ENCODE measurements around the gene PLEKHG7.
A peak's percentile ranks its signal among the peaks of the same experiment; 100 is the strongest.
"Not testable (repeated sequence)": the region's sequence is repeated elsewhere in the genome, so short reads cannot be mapped to it uniquely, and the experiment has no call there.

PLEKHG7 gene

GRCh38 chr12:92702754-92703679 lies at the start of gene PLEKHG7:
PLEKHG7 (plus strand) TSS chr12:92702989; CDS start chr12:92706632, 3,643 bp downstream.
- peaks cover 1% of the 10 kb centered on the region; the same call in 1 of the 2 replicates for H3K9me3 ChIP-seq (ENCODE audit: insufficient read depth, low read length)
- peak within 1 kb of the TSS; percentile 95 for H3K27ac ChIP-seq (ENCODE audit: low read length)
- H3K27me3 ChIP-seq (ENCODE audit: low read depth, low read length), result no peaks in the 10 kb centered on the region
- H3K4me2 ChIP-seq (ENCODE audit: low read length), result peak within 1 kb of the TSS; percentile 89
- H2AFZ ChIP-seq (ENCODE audit: low read depth, low read length), result peak within 1 kb of the TSS; percentile 77
- no peaks in the 10 kb centered on the region for H3K79me2 ChIP-seq (ENCODE audit: low read length)
- peak within 1 kb of the TSS; percentile 78 for H3K4me3 ChIP-seq (ENCODE audit: low read length)
- H3K36me3 ChIP-seq (replicated peaks; ENCODE audit: low read depth, low read length), result no peaks in the 10 kb centered on the region
- peak within 1 kb of the TSS; percentile 68 for H3K9ac ChIP-seq (ENCODE audit: low read length)
- no peak for TF ChIP-seq CTCF (IDR thresholded peaks at IDR 0.05; ENCODE audit: low read depth, low read length)
- no peaks in the 10 kb centered on the region for H4K20me1 ChIP-seq (ENCODE audit: insufficient read depth, low read length)
- H3K4me1 ChIP-seq (ENCODE audit: low read length), result peaks cover 32% of the 10 kb centered on the region

GRCh38 chr12:92654256-92654655 lies 48.5 kb upstream of the PLEKHG7 start:
- H3K79me2 ChIP-seq (ENCODE audit: low read length); H3K4me3 ChIP-seq (ENCODE audit: low read length); H4K20me1 ChIP-seq (ENCODE audit: insufficient read depth, low read length); H3K9ac ChIP-seq (ENCODE audit: low read length); H3K27ac ChIP-seq (ENCODE audit: low read length); H2AFZ ChIP-seq (ENCODE audit: low read depth, low read length); H3K27me3 ChIP-seq (ENCODE audit: low read depth, low read length); H3K9me3 ChIP-seq (ENCODE audit: insufficient read depth, low read length); H3K36me3 ChIP-seq (replicated peaks; ENCODE audit: low read depth, low read length); H3K4me2 ChIP-seq (ENCODE audit: low read length): not testable (repeated sequence)
- peaks cover 15% of the 10 kb centered on the region for H3K4me1 ChIP-seq (ENCODE audit: low read length)

DNA sequence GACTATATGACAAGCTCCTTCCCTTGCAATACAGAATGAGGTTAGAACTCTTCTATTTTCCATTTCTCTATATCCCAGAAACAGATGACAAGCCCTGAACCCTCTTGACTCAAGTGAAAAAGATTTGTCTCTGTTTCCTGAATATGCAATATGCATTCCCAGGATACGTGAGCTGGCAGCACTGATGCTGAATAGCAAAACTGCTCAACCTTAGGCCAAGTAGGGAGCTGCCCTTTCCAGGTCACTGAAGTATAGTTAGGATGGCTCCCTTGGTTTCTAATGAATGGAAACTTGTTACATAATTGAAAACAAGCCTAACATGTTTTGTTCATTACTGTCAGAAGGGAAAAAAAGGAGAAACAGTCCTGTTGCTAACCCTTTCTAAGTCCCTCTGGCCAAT lies 47.9 kb upstream of the PLEKHG7 start:
- Histone ChIP-seq H4K20me1 (ENCODE audit: insufficient read depth, low read length) (no peaks in the 10 kb centered on the region), H3K4me1 (ENCODE audit: low read length) (peaks cover 9% of the 10 kb centered on the region), H3K27ac (ENCODE audit: low read length) (no peak overlapping the region), H3K9me3 (ENCODE audit: insufficient read depth, low read length) (no peaks in the 10 kb centered on the region), H3K27me3 (ENCODE audit: low read depth, low read length) (no peaks in the 10 kb centered on the region), H3K36me3 (replicated peaks; ENCODE audit: low read depth, low read length) (no peaks in the 10 kb centered on the region), H3K79me2 (ENCODE audit: low read length) (no peaks in the 10 kb centered on the region), H2AFZ (ENCODE audit: low read depth, low read length) (no peak overlapping the region), H3K9ac (ENCODE audit: low read length) (no peak overlapping the region), H3K4me3 (ENCODE audit: low read length) (no peak overlapping the region), H3K4me2 (ENCODE audit: low read length) (no peak overlapping the region)
- TF ChIP-seq EZH2phosphoT487 (IDR thresholded peaks at IDR 0.05; ENCODE audit: low read depth), result no peak
- TF ChIP-seq CTCF (IDR thresholded peaks at IDR 0.05; ENCODE audit: low read depth, low read length), result no peak

DNA sequence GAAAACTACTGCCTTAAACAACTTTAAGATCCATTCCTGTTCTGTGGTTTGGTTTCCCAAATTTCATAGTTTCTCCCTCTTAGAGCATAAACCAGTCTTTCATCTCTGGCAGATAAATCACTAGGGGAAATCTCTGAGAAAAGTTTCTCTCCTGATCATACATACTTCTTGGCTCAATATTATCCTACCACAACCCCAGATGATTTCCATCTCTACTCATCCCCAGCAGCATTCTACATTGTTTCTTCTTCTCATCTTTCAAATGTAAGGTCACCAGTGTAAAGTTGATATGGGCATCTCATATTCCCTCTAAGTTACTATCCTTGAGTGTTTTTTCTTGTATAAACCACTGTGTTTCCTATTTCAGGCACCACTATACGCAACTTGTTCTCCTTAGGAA lies 45.9 kb upstream of the PLEKHG7 start:
- H3K27me3 ChIP-seq (ENCODE audit: low read depth, low read length), result no peaks in the 10 kb centered on the region
- H3K4me1 ChIP-seq (ENCODE audit: low read length), result no peaks in the 10 kb centered on the region
- no peaks in the 10 kb centered on the region for H3K9me3 ChIP-seq (ENCODE audit: insufficient read depth, low read length)
- no peaks in the 10 kb centered on the region for H3K36me3 ChIP-seq (replicated peaks; ENCODE audit: low read depth, low read length)
- no peak overlapping the region for H3K4me2 ChIP-seq (ENCODE audit: low read length)
- H3K27ac ChIP-seq (ENCODE audit: low read length), result no peak overlapping the region
- H3K4me3 ChIP-seq (ENCODE audit: low read length), result no peak overlapping the region
- no peaks in the 10 kb centered on the region for H4K20me1 ChIP-seq (ENCODE audit: insufficient read depth, low read length)
- no peak overlapping the region for H3K9ac ChIP-seq (ENCODE audit: low read length)
- H2AFZ ChIP-seq (ENCODE audit: low read depth, low read length), result no peak overlapping the region
- TF ChIP-seq CTCF (IDR thresholded peaks at IDR 0.05; ENCODE audit: low read depth, low read length), result no peak
- no peaks in the 10 kb centered on the region for H3K79me2 ChIP-seq (ENCODE audit: low read length)
